Stimulated activated CD8-positive, alpha-beta memory T cell treated with anti-CD3 and anti-CD28 coated beads, Interleukin-15, amount 100 ng/mL, for 4 hours (primary cell): ENCODE measurements around the gene CD34.

Experiments used
- DNase-seq, 2 donors: peaks; one replicate each; pipeline ENCODE4 v3.0.0-alpha.2; 2020; ENCODE audit warnings: low read depth in 2 of 2

The CD34 gene

GRCh38 chr1:207853372-207853757 lies 57.6 kb downstream of the CD34 start:
- DNase-seq: no peak

- DNase-seq: no peak
Measured at GRCh38 chr1:207852576-207853371, 58.2 kb downstream of the CD34 start.

- no peak for DNase-seq
Measured at GRCh38 chr1:207851696-207852095, 59.2 kb downstream of the CD34 start.

GRCh38 chr1:207850621-207851407 lies 60.1 kb downstream of the CD34 start:
- DNase-seq: no peak

- DNase-seq: no peak
Measured at GRCh38 chr1:207849646-207850045, 61.3 kb downstream of the CD34 start.

GRCh38 chr1:207849016-207849415 lies 61.9 kb downstream of the CD34 start:
- no peak for DNase-seq

GRCh38 chr1:207848234-207848633 lies 62.7 kb downstream of the CD34 start:
- DNase-seq: no peak

GRCh38 chr1:207847116-207847515 lies 63.8 kb downstream of the CD34 start:
- no peak for DNase-seq

- no peak for DNase-seq
Measured at GRCh38 chr1:207845109-207845508, 65.8 kb downstream of the CD34 start.

- DNase-seq: no peak
Measured at GRCh38 chr1:207844371-207844770, 66.6 kb downstream of the CD34 start.

- DNase-seq: no peak
Measured at GRCh38 chr1:207842506-207842905, 68.4 kb downstream of the CD34 start.

GRCh38 chr1:207841901-207842300 lies 69.0 kb downstream of the CD34 start:
- DNase-seq: no peak

GRCh38 chr1:207841293-207841692 lies 69.6 kb downstream of the CD34 start:
- DNase-seq: no peak

- DNase-seq: no peak
Measured at GRCh38 chr1:207840380-207840779, 70.5 kb downstream of the CD34 start.

GRCh38 chr1:207839083-207839413 lies 71.9 kb downstream of the CD34 start:
- DNase-seq: no peak

GRCh38 chr1:207838156-207839082 lies 72.5 kb downstream of the CD34 start:
- no peak for DNase-seq

GRCh38 chr1:207837673-207838072 lies 73.3 kb downstream of the CD34 start:
- DNase-seq: no peak

- no peak for DNase-seq
Measured at GRCh38 chr1:207836591-207837347, 74.2 kb downstream of the CD34 start.

- no peak for DNase-seq
Measured at GRCh38 chr1:207835958-207836357, 75.0 kb downstream of the CD34 start.

- DNase-seq: no peak
Measured at GRCh38 chr1:207833956-207834660, 76.8 kb downstream of the CD34 start.

- no peak for DNase-seq
Measured at GRCh38 chr1:207833381-207833780, 77.5 kb downstream of the CD34 start.
